ENCODE results near the gene RSAD1.

The RSAD1 gene

GRCh38 chr17:50491505-50491904 lies 12.8 kb downstream of the RSAD1 start:
- DNase-seq (ENCODE audit: low read depth in 2 of 2, low spot score in 1 of 2) = no peak

- no peak for DNase-seq (ENCODE audit: low read depth in 2 of 2, low spot score in 1 of 2)
Measured at GRCh38 chr17:50492214-50492613, 13.6 kb downstream of the RSAD1 start.

- no peak for DNase-seq (ENCODE audit: low read depth in 2 of 2, low spot score in 1 of 2)
Measured at GRCh38 chr17:50493744-50494143, 15.1 kb downstream of the RSAD1 start.

- DNase-seq (ENCODE audit: low read depth in 2 of 2, low spot score in 1 of 2) = no peak
Measured at GRCh38 chr17:50495217-50495823, 16.7 kb downstream of the RSAD1 start.

GRCh38 chr17:50495918-50496317 lies 17.3 kb downstream of the RSAD1 start:
- DNase-seq (ENCODE audit: low read depth in 2 of 2, low spot score in 1 of 2) = no peak

GRCh38 chr17:50498021-50498874 lies 19.6 kb downstream of the RSAD1 start:
- no peak for DNase-seq (ENCODE audit: low read depth in 2 of 2, low spot score in 1 of 2)

GRCh38 chr17:50499270-50499669 lies 20.6 kb downstream of the RSAD1 start:
- no peak for DNase-seq (ENCODE audit: low read depth in 2 of 2, low spot score in 1 of 2)

- DNase-seq (ENCODE audit: low read depth in 2 of 2, low spot score in 1 of 2) = no peak
Measured at GRCh38 chr17:50499721-50500120, 21.1 kb downstream of the RSAD1 start.

- DNase-seq (ENCODE audit: low read depth in 2 of 2, low spot score in 1 of 2) = no peak
Measured at GRCh38 chr17:50501054-50501453, 22.4 kb downstream of the RSAD1 start.

GRCh38 chr17:50502301-50502990 lies 23.8 kb downstream of the RSAD1 start:
- no peak for DNase-seq (ENCODE audit: low read depth in 2 of 2, low spot score in 1 of 2)

GRCh38 chr17:50505591-50506130 lies 27.0 kb downstream of the RSAD1 start:
- DNase-seq (ENCODE audit: low read depth in 2 of 2, low spot score in 1 of 2) = no peak

- DNase-seq (ENCODE audit: low read depth in 2 of 2, low spot score in 1 of 2) = no peak
Measured at GRCh38 chr17:50506298-50506697, 27.6 kb downstream of the RSAD1 start.

GRCh38 chr17:50507871-50508572 lies 29.4 kb downstream of the RSAD1 start, which contains the start of gene MYCBPAP:
TSS of gene MYCBPAP (plus strand) at chr17:50508439. CDS start at chr17:50508675, 236 bp downstream.
- DNase-seq (ENCODE audit: low read depth in 2 of 2, low spot score in 1 of 2) = peak; percentile 40 to 44

GRCh38 chr17:50508573-50509460 lies 30.2 kb downstream of the RSAD1 start:
- no peak for DNase-seq (ENCODE audit: low read depth in 2 of 2, low spot score in 1 of 2)

- DNase-seq (ENCODE audit: low read depth in 2 of 2, low spot score in 1 of 2) = no peak
Measured at GRCh38 chr17:50511058-50511457, 32.4 kb downstream of the RSAD1 start.

- no peak for DNase-seq (ENCODE audit: low read depth in 2 of 2, low spot score in 1 of 2)
Measured at GRCh38 chr17:50513495-50513894, 34.8 kb downstream of the RSAD1 start.

- DNase-seq (ENCODE audit: low read depth in 2 of 2, low spot score in 1 of 2) = no peak
Measured at GRCh38 chr17:50514388-50514787, 35.7 kb downstream of the RSAD1 start.

- DNase-seq (ENCODE audit: low read depth in 2 of 2, low spot score in 1 of 2) = no peak
Measured at GRCh38 chr17:50514936-50515702, 36.5 kb downstream of the RSAD1 start.

- DNase-seq (ENCODE audit: low read depth in 2 of 2, low spot score in 1 of 2) = no peak
Measured at GRCh38 chr17:50517011-50517410, 38.4 kb downstream of the RSAD1 start.
